ENCODE measurements around the gene FBXL17.

FBXL17 gene

DNA sequence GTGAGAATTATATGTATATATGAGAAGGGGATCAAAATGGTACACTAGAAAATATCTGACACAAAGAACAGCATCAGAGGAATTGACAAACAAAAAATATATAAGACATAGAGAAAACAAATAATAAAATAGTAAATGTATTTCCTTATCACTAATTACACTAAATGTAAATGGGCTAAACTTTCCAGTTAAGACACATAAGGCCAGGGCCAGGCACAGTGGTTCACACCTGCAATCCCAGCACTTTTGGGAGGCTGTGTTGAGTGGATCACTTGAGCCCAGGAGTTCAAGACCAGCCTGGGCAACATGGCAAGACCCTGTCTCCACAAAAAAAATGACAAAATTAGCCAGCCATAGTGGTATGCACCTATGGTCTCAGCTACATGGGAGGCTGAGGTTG is 8.5 kb downstream of the FBXL17 start:
- no peak overlapping the region for H2AFZ ChIP-seq (ENCODE audit: low read length)
- peaks cover 9% of the 10 kb centered on the region; the same call in 1 of the 2 replicates for H3K9me3 ChIP-seq (ENCODE audit: insufficient read depth, low read depth, low read length)
- peaks cover under 1% of the 10 kb centered on the region for H3K4me1 ChIP-seq (ENCODE audit: insufficient read depth, low read length, poor library complexity, severe bottlenecking)
- TF ChIP-seq, protein P1, sequence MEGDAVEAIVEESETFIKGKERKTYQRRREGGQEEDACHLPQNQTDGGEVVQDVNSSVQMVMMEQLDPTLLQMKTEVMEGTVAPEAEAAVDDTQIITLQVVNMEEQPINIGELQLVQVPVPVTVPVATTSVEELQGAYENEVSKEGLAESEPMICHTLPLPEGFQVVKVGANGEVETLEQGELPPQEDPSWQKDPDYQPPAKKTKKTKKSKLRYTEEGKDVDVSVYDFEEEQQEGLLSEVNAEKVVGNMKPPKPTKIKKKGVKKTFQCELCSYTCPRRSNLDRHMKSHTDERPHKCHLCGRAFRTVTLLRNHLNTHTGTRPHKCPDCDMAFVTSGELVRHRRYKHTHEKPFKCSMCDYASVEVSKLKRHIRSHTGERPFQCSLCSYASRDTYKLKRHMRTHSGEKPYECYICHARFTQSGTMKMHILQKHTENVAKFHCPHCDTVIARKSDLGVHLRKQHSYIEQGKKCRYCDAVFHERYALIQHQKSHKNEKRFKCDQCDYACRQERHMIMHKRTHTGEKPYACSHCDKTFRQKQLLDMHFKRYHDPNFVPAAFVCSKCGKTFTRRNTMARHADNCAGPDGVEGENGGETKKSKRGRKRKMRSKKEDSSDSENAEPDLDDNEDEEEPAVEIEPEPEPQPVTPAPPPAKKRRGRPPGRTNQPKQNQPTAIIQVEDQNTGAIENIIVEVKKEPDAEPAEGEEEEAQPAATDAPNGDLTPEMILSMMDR (conservative IDR thresholded peaks at IDR 0.05; ENCODE audit: low read length): no peak
- H4K20me1 ChIP-seq (ENCODE audit: insufficient read depth, low read length, poor library complexity, severe bottlenecking): no peaks in the 10 kb centered on the region
- peaks cover 44% of the 10 kb centered on the region for H3K79me2 ChIP-seq (ENCODE audit: insufficient read depth, low read length)
- H3K9me2 ChIP-seq (replicated peaks; ENCODE audit: low read depth, low read length): no peaks in the 10 kb centered on the region
- H3K4me3 ChIP-seq (ENCODE audit: low read length, poor library complexity, severe bottlenecking): no peak overlapping the region
- no peaks in the 10 kb centered on the region for H3K27me3 ChIP-seq (ENCODE audit: insufficient read depth, low read length, poor library complexity, severe bottlenecking)
- no peak overlapping the region for H3K9ac ChIP-seq (ENCODE audit: low read depth, low read length, poor library complexity, severe bottlenecking)
- H3K4me2 ChIP-seq (ENCODE audit: low read depth, low read length, poor library complexity, severe bottlenecking): no peak overlapping the region
- H3K36me3 ChIP-seq (ENCODE audit: insufficient read depth, low read length): no peaks in the 10 kb centered on the region
- no peaks in the 10 kb centered on the region for H3F3A ChIP-seq (ENCODE audit: low read depth)

DNA sequence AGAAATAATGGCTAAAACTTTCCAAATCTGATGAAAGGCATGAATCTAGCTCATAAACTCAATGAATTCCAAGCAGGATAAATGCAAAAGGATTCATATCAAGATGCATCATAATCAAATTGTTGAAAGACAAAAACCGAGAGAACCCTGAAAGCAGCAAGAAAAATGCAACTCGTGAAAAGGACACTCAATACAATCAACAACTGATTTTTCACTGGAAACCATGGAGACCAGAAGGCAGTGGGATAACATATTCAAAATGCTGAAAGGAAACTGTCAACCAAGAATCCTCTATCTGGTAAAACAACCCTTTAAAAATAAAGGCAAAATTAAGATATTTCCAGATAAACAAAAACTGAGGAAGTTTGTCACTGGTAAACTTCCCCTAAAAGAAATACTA is 9.5 kb downstream of the FBXL17 start:
- no peak for TF ChIP-seq EZH2phosphoT487 (IDR thresholded peaks at IDR 0.05; ENCODE audit: borderline replicate concordance)
- TF ChIP-seq, protein P1 (conservative IDR thresholded peaks at IDR 0.05; ENCODE audit: low read length): no peak
- no peaks in the 10 kb centered on the region for H3F3A ChIP-seq (ENCODE audit: low read depth)
- H3K27me3 ChIP-seq (ENCODE audit: insufficient read depth, low read length, poor library complexity, severe bottlenecking): no peaks in the 10 kb centered on the region
- no peak overlapping the region for H3K4me2 ChIP-seq (ENCODE audit: low read depth, low read length, poor library complexity, severe bottlenecking)
- no peak overlapping the region for H3K9ac ChIP-seq (ENCODE audit: low read depth, low read length, poor library complexity, severe bottlenecking)
- peaks cover 9% of the 10 kb centered on the region; the same call in 1 of the 2 replicates for H3K9me3 ChIP-seq (ENCODE audit: insufficient read depth, low read depth, low read length)
- H4K20me1 ChIP-seq (ENCODE audit: insufficient read depth, low read length, poor library complexity, severe bottlenecking): no peaks in the 10 kb centered on the region
- H3K36me3 ChIP-seq (ENCODE audit: insufficient read depth, low read length): no peaks in the 10 kb centered on the region
- H3K4me1 ChIP-seq (ENCODE audit: insufficient read depth, low read length, poor library complexity, severe bottlenecking): no peaks in the 10 kb centered on the region
- H3K79me2 ChIP-seq (ENCODE audit: insufficient read depth, low read length): peaks cover 33% of the 10 kb centered on the region
- H3K9me2 ChIP-seq (replicated peaks; ENCODE audit: low read depth, low read length): no peaks in the 10 kb centered on the region
- H2AFZ ChIP-seq (ENCODE audit: low read length): no peak overlapping the region
- no peak overlapping the region for H3K4me3 ChIP-seq (ENCODE audit: low read length, poor library complexity, severe bottlenecking)

DNA sequence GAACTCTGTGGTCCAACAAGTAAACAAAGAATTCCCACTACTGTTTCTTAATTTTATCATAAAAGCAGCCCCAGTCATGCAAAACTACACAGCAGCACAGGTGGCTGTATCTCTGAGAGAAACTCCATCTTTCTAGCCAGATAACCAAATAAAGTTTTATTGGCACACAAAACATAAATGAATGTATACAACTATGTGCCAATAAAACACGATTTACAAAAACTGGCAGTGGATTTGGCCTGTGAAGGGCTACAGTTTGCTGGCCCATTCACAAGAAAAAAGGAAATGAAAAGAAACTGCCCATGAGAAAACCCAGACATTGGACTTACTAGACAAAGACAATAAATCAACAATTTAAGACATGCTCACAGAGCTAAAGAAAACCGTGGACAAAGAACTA is 10.6 kb downstream of the FBXL17 start:
- no peak overlapping the region for H2AFZ ChIP-seq (ENCODE audit: low read length)
- no peak overlapping the region for H3K4me2 ChIP-seq (ENCODE audit: low read depth, low read length, poor library complexity, severe bottlenecking)
- no peaks in the 10 kb centered on the region for H3K9me2 ChIP-seq (replicated peaks; ENCODE audit: low read depth, low read length)
- H3K79me2 ChIP-seq (ENCODE audit: insufficient read depth, low read length): peaks cover 30% of the 10 kb centered on the region
- H3K36me3 ChIP-seq (ENCODE audit: insufficient read depth, low read length): no peaks in the 10 kb centered on the region
- H3K27me3 ChIP-seq (ENCODE audit: insufficient read depth, low read length, poor library complexity, severe bottlenecking): no peaks in the 10 kb centered on the region
- no peaks in the 10 kb centered on the region for H3F3A ChIP-seq (ENCODE audit: low read depth)
- H3K9ac ChIP-seq (ENCODE audit: low read depth, low read length, poor library complexity, severe bottlenecking): no peak overlapping the region
- TF ChIP-seq, protein P1 (conservative IDR thresholded peaks at IDR 0.05; ENCODE audit: low read length): no peak
- TF ChIP-seq EZH2phosphoT487 (IDR thresholded peaks at IDR 0.05; ENCODE audit: borderline replicate concordance): no peak
- no peaks in the 10 kb centered on the region for H4K20me1 ChIP-seq (ENCODE audit: insufficient read depth, low read length, poor library complexity, severe bottlenecking)
- peaks cover 9% of the 10 kb centered on the region; the same call in 1 of the 2 replicates for H3K9me3 ChIP-seq (ENCODE audit: insufficient read depth, low read depth, low read length)
- no peak overlapping the region for H3K4me3 ChIP-seq (ENCODE audit: low read length, poor library complexity, severe bottlenecking)
- H3K4me1 ChIP-seq (ENCODE audit: insufficient read depth, low read length, poor library complexity, severe bottlenecking): no peaks in the 10 kb centered on the region
